Measurements from ENCODE around the gene TTF2. TPM values are rescaled to one million over a fixed set of nuclear protein-coding genes. Genes with fewer than 3 reads are reported as not detected.
"Not testable (repeated sequence)": the region's sequence is repeated elsewhere in the genome, so short reads cannot be mapped to it uniquely, and the experiment has no call there.

The TTF2 gene
- total RNA-seq, 1 experiment from 2014 or later, result 88.8 TPM

GRCh38 chr1:117147856-117148588 is 87.9 kb downstream of the TTF2 start (continued):
- TF ChIP-seq USF1 (CRISPR knock-in tag; IDR thresholded peaks at IDR 0.05), result no peak
- TF ChIP-seq EMX1 (CRISPR knock-in tag; IDR thresholded peaks at IDR 0.05), result no peak

GRCh38 chr1:117150316-117150715 is 90.2 kb downstream of the TTF2 start:
- no peaks in the 10 kb centered on the region for H3K27me3 Mint-ChIP-seq (ENCODE audit: low read depth)
- H3K4me1 Mint-ChIP-seq, result peaks cover 17% of the 10 kb centered on the region
- no peak overlapping the region for H3K4me3 Mint-ChIP-seq
- ChIA-PET POLR2A (no interaction called here), CTCF (interaction anchor here (0.8 to 0.9 kb wide), 3 partner anchors 14 to 135 kb away, joined by 3 to 4 read pairs (median 3); no protein-coding TSS in a partner anchor)
- no peak overlapping the region for H3K27ac Mint-ChIP-seq
- TF ChIP-seq ZSCAN18 (CRISPR knock-in tag; IDR thresholded peaks at IDR 0.05) (no peak), ZNF219 (CRISPR knock-in tag; IDR thresholded peaks at IDR 0.05; ENCODE audit: borderline replicate concordance) (no peak), RORB (CRISPR knock-in tag; IDR thresholded peaks at IDR 0.05) (no peak), ZNF121 (CRISPR knock-in tag; IDR thresholded peaks at IDR 0.05) (no peak), GABPB1 (CRISPR knock-in tag; IDR thresholded peaks at IDR 0.05) (no peak), PREB (CRISPR knock-in tag; IDR thresholded peaks at IDR 0.05; ENCODE audit: borderline replicate concordance) (no peak), FOXK1 (CRISPR knock-in tag; IDR thresholded peaks at IDR 0.05) (no peak), NFE2L1 (CRISPR knock-in tag; IDR thresholded peaks at IDR 0.05) (no peak), CDX4 (CRISPR knock-in tag; IDR thresholded peaks at IDR 0.05; ENCODE audit: borderline replicate concordance) (no peak), ATF6 (CRISPR knock-in tag; IDR thresholded peaks at IDR 0.05) (no peak), NR3C1 (CRISPR knock-in tag; conservative IDR thresholded peaks at IDR 0.05; ENCODE audit: low read depth) (no peak), ZNF232 (CRISPR knock-in tag; IDR thresholded peaks at IDR 0.05) (no peak), HMGA2 (CRISPR knock-in tag; IDR thresholded peaks at IDR 0.05) (no peak), ESRRA (CRISPR knock-in tag; IDR thresholded peaks at IDR 0.05; ENCODE audit: borderline replicate concordance) (no peak), PRDM15 (CRISPR knock-in tag; IDR thresholded peaks at IDR 0.05) (no peak)
- H3K9me3 Mint-ChIP-seq, result peaks cover 14% of the 10 kb centered on the region
- ATAC-seq, result no peak
- DNase-seq (ENCODE audit: low spot score), result no peak
- H3K36me3 Mint-ChIP-seq, result peaks cover 11% of the 10 kb centered on the region

- H3K4me1 Mint-ChIP-seq, result peaks cover 15% of the 10 kb centered on the region
- not testable (repeated sequence) for DNase-seq (ENCODE audit: low spot score); H3K27me3 Mint-ChIP-seq (ENCODE audit: low read depth); ATAC-seq; H3K27ac Mint-ChIP-seq; H3K4me3 Mint-ChIP-seq
- peaks cover 11% of the 10 kb centered on the region for H3K36me3 Mint-ChIP-seq
- peaks cover 14% of the 10 kb centered on the region for H3K9me3 Mint-ChIP-seq
- ChIA-PET POLR2A (interaction anchor here (0.7 kb wide), 1 partner anchor 21 kb away, joined by 3 read pairs; no protein-coding TSS in a partner anchor), CTCF (interaction anchor here (0.7 kb wide), 2 partner anchors 97 to 546 kb away, joined by 3 read pairs; no protein-coding TSS in a partner anchor)
These were observed 91.2 kb downstream of the TTF2 start for GRCh38 chr1:117151305-117151704.
